ENCODE results near the gene ZNF775. TPM values are rescaled to one million over a fixed set of nuclear protein-coding genes. Genes with fewer than 3 reads are reported as not detected.

Gene ZNF775
- total RNA-seq, 1 donor from 2014 or later, result 3.0 TPM

GRCh38 chr7:150339409-150339809 is 39.7 kb upstream of the ZNF775 start:
- Histone ChIP-seq H4K20me1 (ENCODE audit: low read depth) (peaks cover 10% of the 10 kb centered on the region), H3K79me2 (ENCODE audit: low read depth) (no peaks in the 10 kb centered on the region), H3K9me3 (ENCODE audit: low read depth) (peaks cover 6% of the 10 kb centered on the region), H3K4me2 (no peak overlapping the region), H3K27ac (no peak overlapping the region), H2AFZ (replicated peaks) (no peak overlapping the region), H3F3A (ENCODE audit: low read depth) (peaks cover 10% of the 10 kb centered on the region), H3K9ac (no peak overlapping the region), H3K36me3 (no peaks in the 10 kb centered on the region), H3K27me3 (peaks cover 57% of the 10 kb centered on the region), H3K4me1 (peaks cover 26% of the 10 kb centered on the region), H3K4me3 (no peak overlapping the region)
- Mint-ChIP-seq H3K36me3 (no peaks in the 10 kb centered on the region), H3K4me1 (peaks cover 34% of the 10 kb centered on the region), H3K4me3 (peak overlapping the region; percentile 67), H3K27me3 (ENCODE audit: insufficient read depth, low read depth) (peaks cover 28% of the 10 kb centered on the region), H3K9me3 (peaks cover 7% of the 10 kb centered on the region), H3K27ac (no peak overlapping the region)
- no peak for TF ChIP-seq EZH2phosphoT487 (IDR thresholded peaks at IDR 0.05)
- TF ChIP-seq EZH2 (IDR thresholded peaks at IDR 0.05), result no peak
- no peak for TF ChIP-seq CTCF (IDR thresholded peaks at IDR 0.05)
- DNase-seq (ENCODE audit: low spot score), result no peak

GRCh38 chr7:150340024-150340749 is 38.9 kb upstream of the ZNF775 start:
- TF ChIP-seq EZH2phosphoT487 (IDR thresholded peaks at IDR 0.05) (no peak), EZH2 (IDR thresholded peaks at IDR 0.05) (no peak), CTCF (IDR thresholded peaks at IDR 0.05) (no peak)
- peak overlapping the region; percentile 50 for H3K4me3 ChIP-seq
- peaks cover 26% of the 10 kb centered on the region for H3K4me1 ChIP-seq
- peaks cover 10% of the 10 kb centered on the region for H4K20me1 ChIP-seq (ENCODE audit: low read depth)
- peaks cover 57% of the 10 kb centered on the region for H3K27me3 ChIP-seq
- Mint-ChIP-seq H3K36me3 (no peaks in the 10 kb centered on the region), H3K4me3 (peak overlapping the region; percentile 67), H3K9me3 (peaks cover 7% of the 10 kb centered on the region), H3K27me3 (ENCODE audit: insufficient read depth, low read depth) (peaks cover 32% of the 10 kb centered on the region), H3K27ac (no peak overlapping the region), H3K4me1 (peaks cover 34% of the 10 kb centered on the region)
- H2AFZ ChIP-seq (replicated peaks), result no peak overlapping the region
- H3K9me3 ChIP-seq (ENCODE audit: low read depth), result peaks cover 8% of the 10 kb centered on the region
- H3K9ac ChIP-seq, result no peak overlapping the region
- H3K79me2 ChIP-seq (ENCODE audit: low read depth), result no peaks in the 10 kb centered on the region
- peaks cover 10% of the 10 kb centered on the region for H3F3A ChIP-seq (ENCODE audit: low read depth)
- no peak overlapping the region for H3K27ac ChIP-seq
- H3K4me2 ChIP-seq, result peak overlapping the region; percentile 95
- no peaks in the 10 kb centered on the region for H3K36me3 ChIP-seq
- peak; percentile 62 for DNase-seq (ENCODE audit: low spot score)

GRCh38 chr7:150340875-150341262 is 38.3 kb upstream of the ZNF775 start:
- Histone ChIP-seq H2AFZ (replicated peaks) (no peak overlapping the region), H3K79me2 (ENCODE audit: low read depth) (no peaks in the 10 kb centered on the region), H3K4me1 (peaks cover 26% of the 10 kb centered on the region), H3K36me3 (no peaks in the 10 kb centered on the region), H3K4me2 (peak overlapping the region; percentile 95), H3K9me3 (ENCODE audit: low read depth) (peaks cover 8% of the 10 kb centered on the region), H3K4me3 (peak overlapping the region; percentile 50), H4K20me1 (ENCODE audit: low read depth) (peaks cover 10% of the 10 kb centered on the region), H3K9ac (no peak overlapping the region), H3F3A (ENCODE audit: low read depth) (peaks cover 10% of the 10 kb centered on the region), H3K27ac (no peak overlapping the region), H3K27me3 (peaks cover 57% of the 10 kb centered on the region)
- Mint-ChIP-seq H3K4me1 (peaks cover 33% of the 10 kb centered on the region), H3K9me3 (peaks cover 7% of the 10 kb centered on the region), H3K36me3 (no peaks in the 10 kb centered on the region), H3K27me3 (ENCODE audit: insufficient read depth, low read depth) (peaks cover 32% of the 10 kb centered on the region), H3K27ac (no peak overlapping the region), H3K4me3 (peak overlapping the region; percentile 87)
- DNase-seq (ENCODE audit: low spot score), result no peak
- TF ChIP-seq EZH2phosphoT487 (IDR thresholded peaks at IDR 0.05) (peak; percentile 77), CTCF (IDR thresholded peaks at IDR 0.05) (no peak), EZH2 (IDR thresholded peaks at IDR 0.05) (peak; percentile 90)
